Neural progenitor cell (in vitro differentiated cells): ENCODE data around the gene PPP2R5A.

Experiments
- EZH2phosphoT487 ChIP-seq: fragments of 200-600 bp; sonication (generic); IDR thresholded peaks from 2 replicates; pipeline ENCODE4 v1.6.1; 2017; ENCODE audit warnings: antibody characterized with exemption
- TF ChIP-seq, protein P1 (sequence below): fragments of 200-600 bp; sonication (generic); IDR thresholded peaks from 2 replicates; pipeline ENCODE4 v1.5.1; 2017; ENCODE audit warnings: antibody characterized with exemption, mild to moderate bottlenecking

- TF ChIP-seq, protein P1, sequence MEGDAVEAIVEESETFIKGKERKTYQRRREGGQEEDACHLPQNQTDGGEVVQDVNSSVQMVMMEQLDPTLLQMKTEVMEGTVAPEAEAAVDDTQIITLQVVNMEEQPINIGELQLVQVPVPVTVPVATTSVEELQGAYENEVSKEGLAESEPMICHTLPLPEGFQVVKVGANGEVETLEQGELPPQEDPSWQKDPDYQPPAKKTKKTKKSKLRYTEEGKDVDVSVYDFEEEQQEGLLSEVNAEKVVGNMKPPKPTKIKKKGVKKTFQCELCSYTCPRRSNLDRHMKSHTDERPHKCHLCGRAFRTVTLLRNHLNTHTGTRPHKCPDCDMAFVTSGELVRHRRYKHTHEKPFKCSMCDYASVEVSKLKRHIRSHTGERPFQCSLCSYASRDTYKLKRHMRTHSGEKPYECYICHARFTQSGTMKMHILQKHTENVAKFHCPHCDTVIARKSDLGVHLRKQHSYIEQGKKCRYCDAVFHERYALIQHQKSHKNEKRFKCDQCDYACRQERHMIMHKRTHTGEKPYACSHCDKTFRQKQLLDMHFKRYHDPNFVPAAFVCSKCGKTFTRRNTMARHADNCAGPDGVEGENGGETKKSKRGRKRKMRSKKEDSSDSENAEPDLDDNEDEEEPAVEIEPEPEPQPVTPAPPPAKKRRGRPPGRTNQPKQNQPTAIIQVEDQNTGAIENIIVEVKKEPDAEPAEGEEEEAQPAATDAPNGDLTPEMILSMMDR, result no peak
- no peak for TF ChIP-seq EZH2phosphoT487
These were observed 66.6 kb downstream of the PPP2R5A start for GRCh38 chr1:212351588-212352362.
